Fibroblast of lung (primary cell): Measurements from ENCODE around the gene VENTX. TPM values are rescaled to one million over a fixed set of nuclear protein-coding genes. Genes with fewer than 3 reads are reported as not detected.

Experiments used
- DNase-seq, 2 donors: peaks; one replicate each; pipeline versions ENCODE4 v3.0.0 to v3.0.0-alpha.2; 2010; ENCODE audit warnings: low read depth in 2 of 2
- H2AFZ ChIP-seq: 2 replicates; pipeline ENCODE4 v1.5.1; 2012; ENCODE audit warnings: low read length, control low read depth, inconsistent platforms
- H3K27ac ChIP-seq: 2 replicates; pipeline ENCODE4 v1.5.1; 2011; ENCODE audit warnings: low read length, control low read depth; ENCODE audit not compliant: insufficient read depth
- H3K27me3 ChIP-seq: 2 replicates; pipeline ENCODE4 v1.5.1; 2011; ENCODE audit warnings: mild to moderate bottlenecking, low read length; ENCODE audit not compliant: control insufficient read depth, insufficient read depth
- H3K36me3 ChIP-seq: 2 replicates; pipeline ENCODE4 v1.5.1; 2011; ENCODE audit warnings: low read length; ENCODE audit not compliant: control insufficient read depth, insufficient read depth
- H3K4me1 ChIP-seq: 2 replicates; pipeline ENCODE4 v1.5.1; 2011; ENCODE audit warnings: low read length; ENCODE audit not compliant: control insufficient read depth, insufficient read depth; ENCODE audit errors: extremely low read depth
- H3K4me2 ChIP-seq: 2 replicates; pipeline ENCODE4 v1.5.1; 2011; ENCODE audit warnings: low read length, control low read depth; ENCODE audit not compliant: insufficient read depth; ENCODE audit errors: extremely low read depth
- H3K4me3 ChIP-seq, 4 experiments: fragments of 200-600 bp in 1 of 4; sonication (generic) in 1 of 4; replicated peaks in 1 of 4; 2 replicates each; pipeline ENCODE4 v1.5.1; 2011 to 2016; ENCODE audit warnings: low read length in 4 of 4, low read depth in 3 of 4, mild to moderate bottlenecking in 3 of 4, control low read depth in 2 of 4, inconsistent platforms in 1 of 4, mixed read lengths in 1 of 4; ENCODE audit not compliant: insufficient read depth in 1 of 4; ENCODE audit errors: control extremely low read depth in 1 of 4
- H3K79me2 ChIP-seq: 2 replicates; pipeline ENCODE4 v1.5.1; 2012; ENCODE audit warnings: mild to moderate bottlenecking, low read length, inconsistent platforms; ENCODE audit not compliant: control insufficient read depth, insufficient read depth
- H3K9ac ChIP-seq: 2 replicates; pipeline ENCODE4 v1.5.1; 2011; ENCODE audit warnings: mild to moderate bottlenecking, low read length, control low read depth; ENCODE audit not compliant: insufficient read depth
- H3K9me3 ChIP-seq: 2 replicates; pipeline ENCODE4 v1.5.1; 2012; ENCODE audit warnings: low read depth, low read length; ENCODE audit not compliant: control insufficient read depth, insufficient read depth
- H4K20me1 ChIP-seq: 2 replicates; pipeline ENCODE4 v1.5.1; 2011; ENCODE audit warnings: low read length; ENCODE audit not compliant: control insufficient read depth, insufficient read depth; ENCODE audit errors: extremely low read depth
- EZH2 ChIP-seq: IDR thresholded peaks from 2 replicates; pipeline ENCODE4 v1.5.1; 2012; ENCODE audit warnings: low read length, control low read depth, mild to moderate bottlenecking; ENCODE audit errors: missing control alignments
- polyA plus RNA-seq, 2 donors: library from polyadenylated mRNA; depleted of rRNA in 1 of 2; stranded (reverse) in 1 of 2; unstranded in 1 of 2; fragments of >200 nt; gene quantifications; 2 replicates each; pipeline ENCODE4 v1.2.1, GENCODE V29; 2011 to 2012; ENCODE audit warnings: missing spikeins in 1 of 2
- total RNA-seq: library from RNA; depleted of rRNA; stranded (reverse); fragments of >200 nt; gene quantifications from 2 replicates; pipeline ENCODE4 v1.2.1, GENCODE V29; 2014
- TF ChIP-seq, protein P1 (sequence below), 2 donors: IDR thresholded peaks in 1 of 2; conservative IDR thresholded peaks in 1 of 2; 1 replicate in 1 of 2; 2 replicates in 1 of 2; pipeline ENCODE4 v1.5.1; 2011 to 2012; ENCODE audit warnings: low read length in 2 of 2, control low read depth in 1 of 2, inconsistent platforms in 1 of 2, low read depth in 1 of 2, mild to moderate bottlenecking in 1 of 2

Gene VENTX
- total and polyA plus RNA-seq, 2 donors (not counting 1 experiment from before 2014, with no cell fraction given), result not detected

DNA sequence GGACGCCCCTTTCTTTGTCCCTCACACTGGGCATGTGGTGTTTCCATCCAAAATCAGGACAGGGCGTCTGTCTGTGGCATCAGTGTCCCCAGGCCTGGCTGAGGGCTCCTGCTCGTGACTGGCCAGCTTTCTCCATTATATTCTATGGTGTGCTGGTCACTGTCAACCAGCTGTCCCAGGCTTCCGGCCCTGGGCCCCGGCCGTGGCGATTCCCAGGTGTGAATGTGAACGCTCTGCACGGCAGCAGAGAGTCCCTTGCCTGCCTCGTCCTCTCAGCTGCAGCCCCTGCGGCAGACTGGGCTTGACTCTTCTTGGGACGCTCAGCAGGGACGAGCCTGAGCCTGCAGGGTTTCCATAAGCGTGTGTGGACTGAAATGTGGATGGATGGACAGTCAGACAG, 13.6 kb upstream of the VENTX start:
- H2AFZ ChIP-seq, result no peak overlapping the region
- no peaks in the 10 kb centered on the region for H3K4me1 ChIP-seq
- no peak for TF ChIP-seq EZH2
- TF ChIP-seq, protein P1, sequence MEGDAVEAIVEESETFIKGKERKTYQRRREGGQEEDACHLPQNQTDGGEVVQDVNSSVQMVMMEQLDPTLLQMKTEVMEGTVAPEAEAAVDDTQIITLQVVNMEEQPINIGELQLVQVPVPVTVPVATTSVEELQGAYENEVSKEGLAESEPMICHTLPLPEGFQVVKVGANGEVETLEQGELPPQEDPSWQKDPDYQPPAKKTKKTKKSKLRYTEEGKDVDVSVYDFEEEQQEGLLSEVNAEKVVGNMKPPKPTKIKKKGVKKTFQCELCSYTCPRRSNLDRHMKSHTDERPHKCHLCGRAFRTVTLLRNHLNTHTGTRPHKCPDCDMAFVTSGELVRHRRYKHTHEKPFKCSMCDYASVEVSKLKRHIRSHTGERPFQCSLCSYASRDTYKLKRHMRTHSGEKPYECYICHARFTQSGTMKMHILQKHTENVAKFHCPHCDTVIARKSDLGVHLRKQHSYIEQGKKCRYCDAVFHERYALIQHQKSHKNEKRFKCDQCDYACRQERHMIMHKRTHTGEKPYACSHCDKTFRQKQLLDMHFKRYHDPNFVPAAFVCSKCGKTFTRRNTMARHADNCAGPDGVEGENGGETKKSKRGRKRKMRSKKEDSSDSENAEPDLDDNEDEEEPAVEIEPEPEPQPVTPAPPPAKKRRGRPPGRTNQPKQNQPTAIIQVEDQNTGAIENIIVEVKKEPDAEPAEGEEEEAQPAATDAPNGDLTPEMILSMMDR (conservative IDR thresholded peaks at IDR 0.05 in 1 of 2, IDR thresholded peaks at IDR 0.05 in 1 of 2; ENCODE audit: low read depth in 1 of 2, low read length in 2 of 2), result no peak
- DNase-seq, result no peak
- H3K79me2 ChIP-seq, result no peaks in the 10 kb centered on the region
- H4K20me1 ChIP-seq, result no peaks in the 10 kb centered on the region
- no peak overlapping the region for H3K4me2 ChIP-seq
- no peak overlapping the region for H3K4me3 ChIP-seq
- H3K36me3 ChIP-seq, result no peaks in the 10 kb centered on the region
- no peak overlapping the region for H3K27ac ChIP-seq
- no peaks in the 10 kb centered on the region for H3K9me3 ChIP-seq
- H3K27me3 ChIP-seq, result peaks cover under 1% of the 10 kb centered on the region
- H3K9ac ChIP-seq, result no peak overlapping the region

DNA sequence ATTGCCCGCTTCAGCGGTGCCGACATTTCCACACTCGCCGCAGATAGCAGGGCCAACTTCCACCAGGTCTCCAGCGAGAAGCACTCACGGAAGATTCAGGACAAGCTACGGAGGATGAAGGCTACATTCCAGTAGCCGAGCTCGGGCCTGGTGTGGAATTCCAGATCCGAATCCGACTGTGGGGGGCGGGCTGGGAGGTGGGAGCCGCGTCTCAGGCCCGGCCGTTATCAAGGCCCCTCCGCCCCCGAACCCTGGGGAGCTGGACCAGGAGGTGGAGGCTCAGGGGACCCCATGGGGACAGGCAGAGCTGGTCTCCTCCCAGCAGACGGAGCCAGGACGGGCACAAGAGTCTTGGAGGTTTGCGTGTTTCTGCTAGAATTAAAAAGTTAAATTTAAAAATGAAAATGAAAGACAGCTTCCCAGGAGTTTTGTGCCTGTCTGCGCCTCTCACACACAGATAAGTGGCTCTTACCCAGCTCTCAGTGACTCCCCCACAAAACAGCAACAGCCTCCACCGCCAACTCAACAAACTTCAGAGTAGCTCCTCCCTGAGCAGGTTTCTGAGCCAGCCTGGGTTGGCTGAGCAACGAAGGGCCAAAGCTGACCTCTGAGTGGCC, 12.8 kb upstream of the VENTX start:
- H4K20me1 ChIP-seq, result no peaks in the 10 kb centered on the region
- no peak overlapping the region for H3K4me2 ChIP-seq
- H3K4me3 ChIP-seq, result no peak overlapping the region
- H3K27me3 ChIP-seq, result peaks cover 5% of the 10 kb centered on the region
- H3K4me1 ChIP-seq, result no peaks in the 10 kb centered on the region
- H3K36me3 ChIP-seq, result no peaks in the 10 kb centered on the region
- no peaks in the 10 kb centered on the region for H3K9me3 ChIP-seq
- no peak overlapping the region for H3K27ac ChIP-seq
- TF ChIP-seq, protein P1 (conservative IDR thresholded peaks at IDR 0.05 in 1 of 2, IDR thresholded peaks at IDR 0.05 in 1 of 2; ENCODE audit: low read depth in 1 of 2, low read length in 2 of 2), result no peak
- no peak for TF ChIP-seq EZH2
- H3K9ac ChIP-seq, result no peak overlapping the region
- H3K79me2 ChIP-seq, result no peaks in the 10 kb centered on the region
- no peak for DNase-seq
- H2AFZ ChIP-seq, result no peak overlapping the region

DNA sequence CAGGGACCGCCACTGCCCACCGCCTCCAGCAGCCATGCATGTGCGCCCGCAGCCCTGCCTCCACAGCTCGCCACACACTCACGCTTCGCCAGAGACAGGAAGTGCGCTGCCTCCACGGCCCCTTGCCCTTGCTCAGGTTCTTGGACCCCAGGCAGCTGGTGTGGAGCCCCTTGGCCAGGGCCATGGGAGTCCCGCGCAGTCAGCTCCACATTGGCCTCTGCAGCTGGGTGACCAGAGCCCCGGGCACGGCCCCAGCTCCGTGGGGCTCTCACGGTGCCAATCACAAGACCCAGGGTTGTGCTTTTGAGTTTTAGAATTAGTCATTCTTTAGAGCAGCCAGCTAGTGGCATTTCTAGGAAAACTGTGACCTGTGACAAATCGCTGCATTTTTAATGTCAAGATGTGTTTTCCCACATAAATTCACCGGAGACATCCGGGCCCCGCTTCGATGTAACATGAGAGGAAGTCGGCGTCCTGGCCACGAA, 11.9 kb upstream of the VENTX start:
- DNase-seq, result peak in 1 of 2 donors; percentile 3
- peaks cover 5% of the 10 kb centered on the region for H3K27me3 ChIP-seq
- no peak overlapping the region for H3K4me2 ChIP-seq
- H3K9me3 ChIP-seq, result no peaks in the 10 kb centered on the region
- H3K79me2 ChIP-seq, result no peaks in the 10 kb centered on the region
- no peak overlapping the region for H3K4me3 ChIP-seq
- H2AFZ ChIP-seq, result no peak overlapping the region
- H3K36me3 ChIP-seq, result no peaks in the 10 kb centered on the region
- H3K4me1 ChIP-seq, result no peaks in the 10 kb centered on the region
- H3K27ac ChIP-seq, result no peak overlapping the region
- H4K20me1 ChIP-seq, result no peaks in the 10 kb centered on the region
- no peak for TF ChIP-seq EZH2
- no peak overlapping the region for H3K9ac ChIP-seq
